ENCODE measurements around the gene IQCM. TPM values are rescaled to one million over a fixed set of nuclear protein-coding genes. Genes with fewer than 3 reads are reported as not detected.

The IQCM gene
- polyA plus RNA-seq, 1 donor: 0.15 TPM

DNA sequence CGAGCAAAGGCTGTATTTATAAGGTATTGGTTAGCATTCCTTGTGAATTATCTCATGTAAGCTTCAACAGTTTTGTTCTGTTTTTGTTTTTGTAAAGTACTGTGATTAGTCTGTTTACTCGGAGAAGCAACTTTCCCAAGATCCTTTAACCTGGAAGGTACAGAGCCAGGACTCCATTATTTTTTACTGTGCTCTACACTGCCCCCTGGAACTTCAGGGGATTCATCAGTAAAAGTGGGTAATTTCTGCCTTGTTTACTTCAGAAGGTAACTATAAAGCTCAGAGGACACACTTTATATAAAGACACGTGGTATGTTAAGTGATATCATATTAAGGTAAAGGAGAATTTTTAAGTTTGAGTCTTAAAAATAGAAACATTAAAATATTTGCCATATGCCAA lies 124.9 kb downstream of the IQCM start:
- Histone ChIP-seq H3K36me3 (ENCODE audit: control insufficient read depth, insufficient read depth, low read length) (no peaks in the 10 kb centered on the region), H3K27ac (ENCODE audit: low read length) (no peak overlapping the region), H3K4me1 (ENCODE audit: control insufficient read depth, insufficient read depth, low read length) (no peaks in the 10 kb centered on the region), H3K4me3 (ENCODE audit: low read length) (no peak overlapping the region), H3K9me3 (ENCODE audit: control insufficient read depth, low read depth, low read length) (no peaks in the 10 kb centered on the region), H3K27me3 (ENCODE audit: control insufficient read depth, insufficient read depth, low read length) (no peaks in the 10 kb centered on the region)
- no peak for DNase-seq
- WGBS (ENCODE audit: insufficient coverage, low lambda C conversion rate): 88% methylated on average over 1 of the region's 3 CpGs

DNA sequence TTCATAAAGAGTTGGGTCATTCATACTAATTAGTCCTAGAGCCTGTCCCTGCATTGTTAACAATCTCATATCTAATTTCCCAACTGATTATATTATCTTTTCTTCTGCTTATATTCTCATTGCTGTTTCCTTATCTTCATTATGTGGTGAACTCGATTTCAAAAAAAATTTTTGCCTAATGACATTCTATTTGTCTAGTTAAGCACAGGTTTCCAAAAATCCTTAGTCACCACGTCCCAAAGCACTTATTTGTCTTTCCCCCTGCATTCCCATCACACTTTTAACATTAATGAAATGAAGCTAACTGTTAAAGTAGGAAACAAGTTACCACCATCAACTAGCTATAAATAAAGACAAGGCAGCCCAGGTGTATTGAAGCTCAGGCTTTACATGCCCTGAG lies 131.1 kb downstream of the IQCM start:
- no peaks in the 10 kb centered on the region for H3K36me3 ChIP-seq (ENCODE audit: control insufficient read depth, insufficient read depth, low read length)
- H3K4me1 ChIP-seq (ENCODE audit: control insufficient read depth, insufficient read depth, low read length): no peaks in the 10 kb centered on the region
- H3K9me3 ChIP-seq (ENCODE audit: control insufficient read depth, low read depth, low read length): no peaks in the 10 kb centered on the region
- H3K4me3 ChIP-seq (ENCODE audit: low read length): no peak overlapping the region
- H3K27ac ChIP-seq (ENCODE audit: low read length): no peak overlapping the region
- no peaks in the 10 kb centered on the region for H3K27me3 ChIP-seq (ENCODE audit: control insufficient read depth, insufficient read depth, low read length)
- DNase-seq: no peak
- 83% methylated on average over 1 of the region's 2 CpGs for WGBS (ENCODE audit: insufficient coverage, low lambda C conversion rate)

- no peak for DNase-seq
- Histone ChIP-seq H3K4me3 (ENCODE audit: low read length) (no peak overlapping the region), H3K27me3 (ENCODE audit: control insufficient read depth, insufficient read depth, low read length) (no peaks in the 10 kb centered on the region), H3K9me3 (ENCODE audit: control insufficient read depth, low read depth, low read length) (no peaks in the 10 kb centered on the region), H3K27ac (ENCODE audit: low read length) (no peak overlapping the region), H3K4me1 (ENCODE audit: control insufficient read depth, insufficient read depth, low read length) (no peaks in the 10 kb centered on the region), H3K36me3 (ENCODE audit: control insufficient read depth, insufficient read depth, low read length) (no peaks in the 10 kb centered on the region)
- WGBS (ENCODE audit: insufficient coverage, low lambda C conversion rate): 29% methylated on average over 1 of the region's 3 CpGs
These were observed 139.6 kb downstream of the IQCM start for GRCh38 chr4:149676076-149676475.

DNA sequence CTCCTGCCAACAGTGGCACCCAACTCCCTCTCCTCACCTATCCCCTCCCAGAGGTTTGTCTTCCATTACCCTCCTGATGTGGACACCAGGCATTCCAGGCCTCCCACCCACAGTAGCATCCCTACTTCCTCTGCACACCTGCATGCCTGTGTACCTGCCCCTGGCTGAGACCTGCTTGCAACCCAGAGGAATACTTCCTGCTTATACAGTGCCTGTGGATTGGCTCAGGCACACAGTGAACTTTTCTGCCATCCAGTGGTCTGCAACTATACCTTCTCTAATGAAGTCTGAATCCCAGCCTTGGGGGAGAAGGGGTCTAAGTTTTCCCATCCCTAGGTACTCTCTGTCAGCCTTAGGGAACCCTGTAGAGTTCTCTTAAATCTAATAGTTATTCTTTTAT lies 169.9 kb downstream of the IQCM start:
- DNase-seq: no peak
- no peak overlapping the region for H3K4me3 ChIP-seq (ENCODE audit: low read length)
- H3K4me1 ChIP-seq (ENCODE audit: control insufficient read depth, insufficient read depth, low read length): no peaks in the 10 kb centered on the region
- no peaks in the 10 kb centered on the region for H3K9me3 ChIP-seq (ENCODE audit: control insufficient read depth, low read depth, low read length)
- no peak overlapping the region for H3K27ac ChIP-seq (ENCODE audit: low read length)
- no peaks in the 10 kb centered on the region for H3K36me3 ChIP-seq (ENCODE audit: control insufficient read depth, insufficient read depth, low read length)
- H3K27me3 ChIP-seq (ENCODE audit: control insufficient read depth, insufficient read depth, low read length): no peaks in the 10 kb centered on the region

- Histone ChIP-seq H3K9me3 (ENCODE audit: control insufficient read depth, low read depth, low read length) (no peaks in the 10 kb centered on the region), H3K36me3 (ENCODE audit: control insufficient read depth, insufficient read depth, low read length) (no peaks in the 10 kb centered on the region), H3K4me3 (ENCODE audit: low read length) (no peak overlapping the region), H3K4me1 (ENCODE audit: control insufficient read depth, insufficient read depth, low read length) (no peaks in the 10 kb centered on the region), H3K27me3 (ENCODE audit: control insufficient read depth, insufficient read depth, low read length) (no peaks in the 10 kb centered on the region), H3K27ac (ENCODE audit: low read length) (no peak overlapping the region)
- DNase-seq: no peak
- 70% methylated on average over 1 of the region's 1 CpG for WGBS (ENCODE audit: insufficient coverage, low lambda C conversion rate)
These were observed 177.6 kb downstream of the IQCM start for GRCh38 chr4:149638073-149638472.

DNA sequence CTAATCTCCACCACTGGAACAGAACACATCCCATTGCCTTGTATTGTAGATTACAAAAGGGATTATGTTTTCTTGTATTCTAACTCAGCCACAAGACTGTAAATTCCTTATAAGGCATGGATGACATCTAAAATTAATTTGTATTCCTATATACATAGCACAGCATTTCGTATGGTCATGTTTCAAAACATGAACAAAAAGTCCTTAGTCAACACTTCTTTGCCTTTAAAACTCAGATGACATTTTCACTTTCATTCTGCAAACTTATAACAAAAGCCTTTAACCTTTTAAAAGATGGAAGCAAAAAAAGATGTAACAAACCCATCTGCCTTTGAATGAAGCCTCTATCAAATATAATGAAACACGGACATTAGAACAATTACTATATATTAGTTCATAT lies 181.3 kb downstream of the IQCM start:
- no peaks in the 10 kb centered on the region for H3K4me1 ChIP-seq (ENCODE audit: control insufficient read depth, insufficient read depth, low read length)
- WGBS (ENCODE audit: insufficient coverage, low lambda C conversion rate): 86% methylated on average over 1 of the region's 2 CpGs
- H3K9me3 ChIP-seq (ENCODE audit: control insufficient read depth, low read depth, low read length): no peaks in the 10 kb centered on the region
- no peaks in the 10 kb centered on the region for H3K36me3 ChIP-seq (ENCODE audit: control insufficient read depth, insufficient read depth, low read length)
- H3K27me3 ChIP-seq (ENCODE audit: control insufficient read depth, insufficient read depth, low read length): no peaks in the 10 kb centered on the region
- no peak overlapping the region for H3K27ac ChIP-seq (ENCODE audit: low read length)
- DNase-seq: no peak
- H3K4me3 ChIP-seq (ENCODE audit: low read length): no peak overlapping the region

- Histone ChIP-seq H3K9me3 (ENCODE audit: control insufficient read depth, low read depth, low read length) (no peaks in the 10 kb centered on the region), H3K4me1 (ENCODE audit: control insufficient read depth, insufficient read depth, low read length) (no peaks in the 10 kb centered on the region), H3K27ac (ENCODE audit: low read length) (no peak overlapping the region), H3K36me3 (ENCODE audit: control insufficient read depth, insufficient read depth, low read length) (no peaks in the 10 kb centered on the region), H3K27me3 (ENCODE audit: control insufficient read depth, insufficient read depth, low read length) (no peaks in the 10 kb centered on the region), H3K4me3 (ENCODE audit: low read length) (no peak overlapping the region)
- DNase-seq: no peak
- WGBS (ENCODE audit: insufficient coverage, low lambda C conversion rate): 80% methylated on average over 1 of the region's 1 CpG
These were observed 184.0 kb downstream of the IQCM start for GRCh38 chr4:149631629-149632028.

- no peaks in the 10 kb centered on the region for H3K36me3 ChIP-seq (ENCODE audit: control insufficient read depth, insufficient read depth, low read length)
- H3K27ac ChIP-seq (ENCODE audit: low read length): no peak overlapping the region
- DNase-seq: no peak
- H3K27me3 ChIP-seq (ENCODE audit: control insufficient read depth, insufficient read depth, low read length): no peaks in the 10 kb centered on the region
- H3K9me3 ChIP-seq (ENCODE audit: control insufficient read depth, low read depth, low read length): no peaks in the 10 kb centered on the region
- WGBS (ENCODE audit: insufficient coverage, low lambda C conversion rate): no CpG with 5 or more reads among the region's 3 CpGs
- H3K4me1 ChIP-seq (ENCODE audit: control insufficient read depth, insufficient read depth, low read length): no peaks in the 10 kb centered on the region
- no peak overlapping the region for H3K4me3 ChIP-seq (ENCODE audit: low read length)
These were observed 185.6 kb downstream of the IQCM start for GRCh38 chr4:149630064-149630463.

DNA sequence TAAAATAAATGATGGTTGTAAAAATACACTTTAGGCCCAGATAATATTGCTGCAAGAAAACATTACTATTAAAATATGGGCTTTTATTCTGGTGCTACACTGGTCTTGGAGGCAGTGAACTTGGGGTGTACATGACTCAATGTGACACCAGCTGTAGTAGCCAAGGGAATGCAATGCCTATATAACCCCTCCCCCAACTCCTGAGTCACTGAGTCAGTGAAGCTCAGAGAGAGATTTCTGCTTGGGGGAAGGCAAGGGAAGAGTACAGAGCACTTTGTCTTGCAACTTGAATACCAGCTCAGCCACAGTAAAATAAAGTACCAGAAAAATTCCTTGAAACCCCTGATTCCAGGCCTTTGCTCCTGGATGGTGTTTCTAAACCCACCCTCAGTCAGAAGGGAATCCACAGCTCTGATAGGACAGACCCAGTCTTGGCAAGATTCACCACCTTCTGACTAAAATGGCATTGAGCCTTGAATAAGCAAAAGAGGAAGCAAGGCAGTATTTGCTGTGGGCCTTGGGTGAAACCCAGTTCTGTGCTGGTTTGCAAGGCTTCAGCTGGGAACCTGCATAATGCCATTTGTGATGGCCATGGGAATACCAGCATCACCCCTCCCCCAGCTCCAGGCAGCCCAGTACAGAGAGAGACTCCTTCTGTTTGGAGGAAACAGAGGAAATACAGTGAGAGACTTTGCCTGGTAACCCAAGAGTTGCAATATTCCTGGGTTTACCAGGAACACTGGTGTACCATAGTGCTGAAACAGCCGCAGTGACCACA lies 209.9 kb downstream of the IQCM start:
- Histone ChIP-seq H3K4me3 (ENCODE audit: low read length) (no peak overlapping the region), H3K4me1 (ENCODE audit: control insufficient read depth, insufficient read depth, low read length) (no peaks in the 10 kb centered on the region), H3K9me3 (ENCODE audit: control insufficient read depth, low read depth, low read length) (no peaks in the 10 kb centered on the region), H3K27ac (ENCODE audit: low read length) (no peak overlapping the region), H3K27me3 (ENCODE audit: control insufficient read depth, insufficient read depth, low read length) (no peaks in the 10 kb centered on the region), H3K36me3 (ENCODE audit: control insufficient read depth, insufficient read depth, low read length) (no peaks in the 10 kb centered on the region)
- DNase-seq: no peak
- no CpG with 5 or more reads among the region's 1 CpG for WGBS (ENCODE audit: insufficient coverage, low lambda C conversion rate)

GRCh38 chr4:149604827-149605226 lies 210.8 kb downstream of the IQCM start:
- Histone ChIP-seq H3K4me3 (ENCODE audit: low read length) (no peak overlapping the region), H3K27ac (ENCODE audit: low read length) (no peak overlapping the region)
- DNase-seq: no peak

DNA sequence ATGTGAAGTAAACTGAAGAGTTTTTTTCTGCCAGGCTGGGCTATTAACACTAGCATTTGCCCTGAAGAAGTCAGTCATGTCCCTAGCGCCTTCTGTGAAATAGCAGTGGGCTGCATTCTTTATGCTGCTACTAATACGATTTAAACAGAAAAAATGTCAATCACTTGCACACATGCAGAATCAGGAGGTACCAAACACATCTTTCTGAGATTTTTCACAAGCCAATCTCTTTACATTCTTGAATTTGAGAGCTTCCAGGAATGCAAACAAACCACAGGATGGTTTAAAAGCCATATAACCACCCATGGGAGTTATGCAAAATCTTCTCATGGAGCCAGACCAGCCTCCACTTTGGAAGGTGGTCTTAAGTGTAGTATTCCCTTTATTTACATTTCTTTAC lies 220.1 kb downstream of the IQCM start:
- Histone ChIP-seq H3K4me1 (ENCODE audit: control insufficient read depth, insufficient read depth, low read length) (no peaks in the 10 kb centered on the region), H3K36me3 (ENCODE audit: control insufficient read depth, insufficient read depth, low read length) (no peaks in the 10 kb centered on the region), H3K4me3 (ENCODE audit: low read length) (no peak overlapping the region), H3K27ac (ENCODE audit: low read length) (no peak overlapping the region), H3K9me3 (ENCODE audit: control insufficient read depth, low read depth, low read length) (no peaks in the 10 kb centered on the region), H3K27me3 (ENCODE audit: control insufficient read depth, insufficient read depth, low read length) (no peaks in the 10 kb centered on the region)
- no peak for DNase-seq
- WGBS (ENCODE audit: insufficient coverage, low lambda C conversion rate): no CpG with 5 or more reads among the region's 2 CpGs

More at GRCh38 chr4:149604827-149605226, 210.8 kb downstream of the IQCM start:
- H3K27me3 ChIP-seq (ENCODE audit: control insufficient read depth, insufficient read depth, low read length): no peaks in the 10 kb centered on the region
- H3K4me1 ChIP-seq (ENCODE audit: control insufficient read depth, insufficient read depth, low read length): no peaks in the 10 kb centered on the region
- H3K36me3 ChIP-seq (ENCODE audit: control insufficient read depth, insufficient read depth, low read length): no peaks in the 10 kb centered on the region
- H3K9me3 ChIP-seq (ENCODE audit: control insufficient read depth, low read depth, low read length): no peaks in the 10 kb centered on the region
